LNCaP clone FGC (cell line): ENCODE data around the gene USP24.

Experiments
- DNase-seq: peaks from one replicate; pipeline ENCODE4 v3.0.0-alpha.2; 2011; ENCODE audit warnings: low read depth
- H3K4me3 ChIP-seq: 2 replicates; pipeline ENCODE4 v1.5.1; 2011; ENCODE audit warnings: mild to moderate bottlenecking, low read depth, low read length, control low read depth
- CTCF ChIP-seq: IDR thresholded peaks from 2 replicates; pipeline ENCODE4 v1.5.1; 2012; ENCODE audit warnings: mild to moderate bottlenecking; ENCODE audit not compliant: control insufficient read depth, insufficient read depth; ENCODE audit errors: extremely low read depth

Gene USP24

DNA sequence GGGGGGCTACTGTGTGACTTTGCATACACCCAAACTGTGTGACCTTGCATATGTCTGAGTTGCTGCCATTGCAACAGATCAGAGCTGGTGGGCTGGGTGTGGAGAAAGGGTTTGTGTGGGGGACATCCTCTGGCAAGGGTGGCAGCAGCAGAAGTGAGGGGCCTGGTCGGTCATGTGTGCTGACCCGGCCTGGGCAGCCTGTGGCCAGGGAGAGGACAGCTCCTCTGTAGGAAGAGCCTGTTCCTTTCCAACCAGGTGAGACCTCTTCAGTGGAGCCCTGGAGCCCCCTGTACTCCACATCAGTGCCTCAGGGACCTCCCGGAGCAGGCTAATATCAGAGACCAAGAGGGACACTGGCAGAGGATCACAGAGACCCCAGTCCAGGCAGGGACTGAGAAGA lies 167.6 kb downstream of the USP24 start:
- no peak overlapping the region for H3K4me3 ChIP-seq
- DNase-seq, result no peak
- TF ChIP-seq CTCF, result no peak

DNA sequence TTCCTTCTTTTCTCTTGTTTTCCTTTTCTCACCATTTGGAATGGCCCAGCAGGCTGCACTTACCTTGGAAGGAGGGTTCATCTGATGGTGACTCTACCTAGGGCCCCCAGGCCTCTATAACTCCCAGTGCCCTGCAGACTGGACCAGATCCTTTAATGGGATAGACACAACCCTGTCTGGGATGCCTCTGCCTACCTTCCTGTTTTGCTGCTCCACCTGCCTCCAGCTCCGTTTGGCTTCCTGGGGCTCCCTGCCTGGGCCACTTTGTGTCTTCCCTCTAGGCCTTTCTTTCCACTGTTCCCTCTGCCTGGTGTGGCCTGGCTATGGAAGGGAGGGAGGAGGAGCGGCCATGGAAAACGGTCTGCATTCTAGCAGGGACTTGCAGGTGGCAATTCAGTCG lies 168.3 kb downstream of the USP24 start:
- no peak overlapping the region for H3K4me3 ChIP-seq
- no peak for TF ChIP-seq CTCF
- no peak for DNase-seq

DNA sequence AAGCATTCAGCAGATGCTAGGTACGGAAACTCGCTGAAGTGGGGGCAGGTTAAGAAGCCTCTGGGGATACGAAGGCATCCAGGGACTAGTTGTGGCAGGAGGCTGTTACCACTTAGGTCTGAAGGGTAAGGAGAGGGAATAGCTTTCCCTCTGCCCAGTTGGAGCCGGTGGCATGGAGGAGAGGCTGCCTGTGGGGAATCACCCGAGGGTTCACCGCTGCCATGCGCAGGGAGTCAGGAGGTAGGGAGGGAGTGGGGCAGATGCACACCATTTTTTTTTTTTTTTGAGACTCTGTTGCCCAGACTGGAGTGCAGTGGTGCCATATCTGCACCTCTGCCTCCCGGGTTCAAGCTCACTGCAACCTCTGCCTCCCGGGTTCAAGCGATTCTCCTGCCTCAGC lies 169.7 kb downstream of the USP24 start:
- no peak overlapping the region for H3K4me3 ChIP-seq
- no peak for TF ChIP-seq CTCF
- no peak for DNase-seq

DNA sequence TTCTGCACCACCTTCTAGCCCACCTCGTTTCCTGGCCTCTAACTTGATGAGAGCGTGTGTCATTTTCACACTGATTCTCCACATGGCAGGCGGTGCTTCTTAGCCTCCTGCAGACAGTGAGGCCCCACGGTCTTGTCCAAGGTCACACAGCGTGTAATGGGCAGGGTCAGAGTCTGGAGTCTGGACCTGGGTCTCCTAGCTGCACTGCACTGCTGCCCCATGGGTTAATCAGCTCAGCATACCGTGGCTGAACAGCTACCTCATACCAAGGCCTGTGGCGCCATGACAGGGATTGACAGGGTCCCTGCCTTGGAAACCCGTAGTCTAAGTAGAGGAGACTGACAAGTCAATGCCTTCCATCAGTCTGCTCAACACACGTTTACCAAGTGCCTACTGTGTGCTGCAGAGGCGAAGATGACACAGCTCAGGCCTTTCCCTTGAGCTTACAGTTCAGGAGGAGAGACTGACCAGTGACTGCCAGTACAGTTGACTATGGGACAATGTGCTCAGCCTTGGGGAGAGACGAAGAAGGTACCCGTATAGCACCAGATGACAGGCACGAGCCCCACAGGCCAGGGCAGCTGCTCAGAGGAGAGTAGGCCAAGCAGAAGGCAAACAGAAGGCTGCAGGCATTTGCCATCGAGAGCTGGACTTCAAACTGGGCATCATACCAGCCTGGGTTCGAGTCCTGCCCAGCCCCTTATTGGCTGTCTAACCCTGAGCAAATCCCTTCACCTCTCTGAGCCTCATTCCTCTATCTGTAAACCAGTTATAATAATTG lies 170.4 kb downstream of the USP24 start:
- no peak for DNase-seq
- no peak for TF ChIP-seq CTCF
- H3K4me3 ChIP-seq, result no peak overlapping the region

DNA sequence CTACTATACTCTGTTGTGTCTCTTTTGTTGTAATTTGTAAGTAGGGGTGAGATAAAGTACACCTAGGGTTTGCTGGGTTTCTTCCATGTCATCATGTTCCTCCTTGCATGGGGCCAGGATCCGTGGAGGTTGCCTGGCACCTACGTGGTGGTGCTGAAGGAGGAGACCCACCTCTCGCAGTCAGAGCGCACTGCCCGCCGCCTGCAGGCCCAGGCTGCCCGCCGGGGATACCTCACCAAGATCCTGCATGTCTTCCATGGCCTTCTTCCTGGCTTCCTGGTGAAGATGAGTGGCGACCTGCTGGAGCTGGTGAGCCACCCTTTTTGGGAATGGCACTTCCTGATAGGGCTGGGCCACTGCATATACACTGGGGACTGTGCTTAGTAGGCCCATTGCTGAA lies 171.4 kb downstream of the USP24 start:
- DNase-seq, result no peak
- TF ChIP-seq CTCF, result no peak
- H3K4me3 ChIP-seq, result no peak overlapping the region

GRCh38 chr1:55043011-55043410 lies 172.2 kb downstream of the USP24 start:
- TF ChIP-seq CTCF, result no peak
- DNase-seq, result no peak
- H3K4me3 ChIP-seq, result no peak overlapping the region

- no peak overlapping the region for H3K4me3 ChIP-seq
- DNase-seq, result no peak
- no peak for TF ChIP-seq CTCF
These were observed 173.6 kb downstream of the USP24 start for GRCh38 chr1:55041613-55042012.
